A673 (cell line): ENCODE results near the gene RELN.

Experiments
- EZH2 ChIP-seq: fragments of 200-600 bp; sonication (generic); IDR thresholded peaks from 2 replicates; pipeline ENCODE4 v1.6.1; 2017; ENCODE audit warnings: borderline replicate concordance, low read depth, mild to moderate bottlenecking, mixed read lengths, antibody characterized with exemption, low read length; ENCODE audit not compliant: poor library complexity, severe bottlenecking
- TF ChIP-seq, protein P1 (sequence below): fragments of 300-800, 200-600 bp; sonication (generic); conservative IDR thresholded peaks from 2 replicates; pipeline ENCODE4 v1.5.1; 2017; ENCODE audit warnings: low read depth, mild to moderate bottlenecking, antibody characterized with exemption, low read length, moderate library complexity, mixed read lengths

DNA sequence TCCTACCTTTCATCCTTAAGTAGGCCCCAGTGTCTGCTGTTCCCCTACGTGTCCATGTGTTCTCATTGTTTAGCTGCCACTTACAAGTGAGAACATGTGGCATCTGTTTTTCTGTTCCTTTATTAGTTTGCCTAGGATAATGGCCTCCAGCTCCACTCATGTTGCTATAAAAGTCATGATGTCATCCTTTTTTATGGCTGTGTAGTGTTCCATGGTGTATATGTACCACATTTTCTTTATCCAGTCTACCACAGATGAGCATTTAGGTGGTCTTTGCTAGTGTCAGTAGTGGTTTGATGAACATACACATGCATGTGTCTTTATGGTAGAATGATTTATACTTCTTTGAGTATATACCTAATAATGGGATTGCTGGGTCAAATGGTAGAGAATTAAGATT is 397.3 kb downstream of the RELN start:
- no peak for TF ChIP-seq EZH2
- TF ChIP-seq, protein P1, sequence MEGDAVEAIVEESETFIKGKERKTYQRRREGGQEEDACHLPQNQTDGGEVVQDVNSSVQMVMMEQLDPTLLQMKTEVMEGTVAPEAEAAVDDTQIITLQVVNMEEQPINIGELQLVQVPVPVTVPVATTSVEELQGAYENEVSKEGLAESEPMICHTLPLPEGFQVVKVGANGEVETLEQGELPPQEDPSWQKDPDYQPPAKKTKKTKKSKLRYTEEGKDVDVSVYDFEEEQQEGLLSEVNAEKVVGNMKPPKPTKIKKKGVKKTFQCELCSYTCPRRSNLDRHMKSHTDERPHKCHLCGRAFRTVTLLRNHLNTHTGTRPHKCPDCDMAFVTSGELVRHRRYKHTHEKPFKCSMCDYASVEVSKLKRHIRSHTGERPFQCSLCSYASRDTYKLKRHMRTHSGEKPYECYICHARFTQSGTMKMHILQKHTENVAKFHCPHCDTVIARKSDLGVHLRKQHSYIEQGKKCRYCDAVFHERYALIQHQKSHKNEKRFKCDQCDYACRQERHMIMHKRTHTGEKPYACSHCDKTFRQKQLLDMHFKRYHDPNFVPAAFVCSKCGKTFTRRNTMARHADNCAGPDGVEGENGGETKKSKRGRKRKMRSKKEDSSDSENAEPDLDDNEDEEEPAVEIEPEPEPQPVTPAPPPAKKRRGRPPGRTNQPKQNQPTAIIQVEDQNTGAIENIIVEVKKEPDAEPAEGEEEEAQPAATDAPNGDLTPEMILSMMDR = no peak
